G401 (cell line): Measurements from ENCODE around the gene CGB2. TPM values are rescaled to one million over a fixed set of nuclear protein-coding genes. Genes with fewer than 3 reads are reported as not detected.
A peak's percentile ranks its signal among the peaks of the same experiment; 100 is the strongest.
"Not testable (repeated sequence)": the region's sequence is repeated elsewhere in the genome, so short reads cannot be mapped to it uniquely, and the experiment has no call there.

Experiments
- DNase-seq: peaks from one replicate; pipeline ENCODE4 v3.0.0-alpha.2; 2015; ENCODE audit warnings: low spot score
- in situ Hi-C: cut with HindIII; loops from 2 replicates; pipeline ENCODE4 v1.10.0; 2016; ENCODE audit warnings: low sequenced_read_pairs, mixed read lengths
- total RNA-seq: library from RNA; depleted of rRNA; stranded (reverse); fragments of >200 nt; shearing (Covaris generic); gene quantifications from 2 replicates; pipeline ENCODE4 v1.2.3, GENCODE V29; 2014

The CGB2 gene
- total RNA-seq, 1 experiment from 2014 or later = not detected

DNA sequence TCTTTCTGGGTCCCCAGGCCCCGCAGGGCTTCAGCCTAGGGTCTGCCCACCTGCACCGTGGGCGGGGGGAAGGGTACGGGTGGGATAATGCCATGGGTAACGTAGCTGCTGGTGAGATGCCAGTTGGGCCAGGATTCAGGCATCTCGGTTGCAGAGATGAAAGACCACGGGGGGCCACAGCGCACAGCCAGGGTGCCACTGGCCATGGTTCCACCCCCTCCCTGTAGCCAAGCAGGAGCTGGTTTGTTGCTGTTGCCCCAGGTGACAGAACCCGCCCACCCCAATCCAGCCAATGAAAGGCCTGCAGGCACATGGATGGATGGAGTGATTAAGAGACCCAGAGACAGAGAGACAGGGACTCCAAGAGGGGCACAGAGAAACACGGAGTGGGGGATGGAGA lies 26.9 kb downstream of the CGB2 start:
- in situ Hi-C loops = no loop called here
- peak; percentile 11 for DNase-seq

DNA sequence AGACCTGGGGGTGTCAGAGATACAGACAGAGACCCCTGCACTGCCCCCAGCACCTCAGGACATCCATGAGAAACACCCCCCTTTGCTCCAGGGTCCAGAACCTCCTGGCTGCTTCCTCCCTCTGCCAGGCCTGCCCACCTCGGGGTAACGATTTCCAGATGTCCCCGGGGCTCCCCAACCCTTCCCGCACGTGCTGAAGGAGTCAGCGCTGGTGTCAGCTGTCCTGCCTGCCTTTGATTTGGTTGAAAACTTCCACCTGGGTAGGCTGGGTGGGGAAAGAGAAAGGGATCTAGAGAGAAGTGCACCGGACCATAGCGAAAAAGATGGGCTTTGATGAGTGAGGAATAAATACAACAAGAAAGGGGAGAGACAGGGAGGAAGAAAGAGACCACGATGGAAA lies 27.4 kb downstream of the CGB2 start:
- in situ Hi-C loops = no loop called here

DNA sequence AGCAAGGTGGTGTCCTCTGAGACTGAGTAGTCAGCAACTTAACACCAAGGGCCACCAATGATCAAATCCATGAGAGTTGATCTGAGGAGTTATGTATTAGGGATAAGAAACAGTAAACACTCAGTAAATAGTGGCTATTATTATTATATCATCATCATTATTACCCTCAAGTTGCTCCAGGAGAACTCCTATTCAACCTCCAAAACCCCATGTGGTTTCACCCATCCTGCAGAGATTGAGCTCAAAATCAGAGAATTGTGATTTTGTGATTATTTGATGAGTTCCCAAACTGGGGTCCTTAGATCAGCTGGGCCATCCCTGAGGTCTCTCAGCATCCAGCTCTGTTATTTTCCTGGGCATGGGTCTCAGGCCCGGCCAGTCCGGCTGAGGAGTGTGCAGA lies 29.3 kb downstream of the CGB2 start:
- DNase-seq = no peak
- in situ Hi-C loops = no loop called here

More for the DNA sequence above, 27.4 kb downstream of the CGB2 start:
- no peak for DNase-seq

DNA sequence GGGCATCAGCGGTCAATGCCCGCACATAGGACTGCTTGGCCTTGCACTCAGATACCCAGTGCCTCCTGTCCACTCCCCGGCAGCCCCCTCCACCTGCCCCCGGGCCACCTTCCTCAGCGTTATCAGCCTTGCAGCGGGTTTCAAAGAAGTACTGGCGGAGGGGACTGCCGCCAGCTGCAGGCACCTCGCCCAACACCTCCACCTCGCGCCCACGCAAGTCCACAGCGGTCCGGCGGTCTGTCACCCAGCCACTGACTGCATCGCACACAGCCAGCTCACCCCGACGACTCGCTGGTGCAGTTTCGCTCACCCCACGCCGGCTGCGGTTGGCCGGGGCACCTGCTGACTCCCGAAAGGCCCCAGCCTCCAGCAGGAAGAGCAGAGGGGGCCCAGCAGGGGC lies 29.8 kb downstream of the CGB2 start:
- in situ Hi-C loops = no loop called here
- DNase-seq = no peak

DNA sequence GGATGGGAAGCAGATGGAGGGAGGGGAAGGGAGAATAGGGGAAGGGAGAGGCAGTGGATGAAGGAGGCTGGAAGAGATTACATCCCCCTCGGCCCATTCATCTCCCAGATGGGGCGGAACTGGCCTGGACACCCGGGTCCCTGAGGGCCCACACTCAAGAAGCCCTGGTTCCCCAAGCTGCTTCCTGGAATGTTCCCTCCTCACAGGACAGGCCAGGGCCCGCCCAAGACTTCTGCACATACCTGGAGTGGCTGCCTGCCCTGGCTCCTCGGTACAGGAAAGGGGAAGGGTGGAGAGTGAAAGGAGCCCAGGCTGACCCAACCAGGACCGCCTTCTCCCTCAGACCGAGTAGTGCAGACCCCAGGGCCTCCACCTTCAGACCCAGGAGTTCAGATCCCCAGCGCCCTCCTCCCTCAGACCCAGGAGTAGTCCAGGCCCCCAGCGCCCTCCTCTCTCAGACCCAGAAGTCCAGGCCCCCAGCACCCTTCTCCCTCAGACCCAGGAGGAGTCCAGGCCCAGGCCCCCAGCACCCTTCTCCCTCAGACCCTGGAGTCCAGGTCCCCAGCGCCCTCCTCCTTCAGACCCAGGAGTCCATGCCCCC lies 32.4 kb downstream of the CGB2 start:
- DNase-seq = no peak
- in situ Hi-C loops = no loop called here

DNA sequence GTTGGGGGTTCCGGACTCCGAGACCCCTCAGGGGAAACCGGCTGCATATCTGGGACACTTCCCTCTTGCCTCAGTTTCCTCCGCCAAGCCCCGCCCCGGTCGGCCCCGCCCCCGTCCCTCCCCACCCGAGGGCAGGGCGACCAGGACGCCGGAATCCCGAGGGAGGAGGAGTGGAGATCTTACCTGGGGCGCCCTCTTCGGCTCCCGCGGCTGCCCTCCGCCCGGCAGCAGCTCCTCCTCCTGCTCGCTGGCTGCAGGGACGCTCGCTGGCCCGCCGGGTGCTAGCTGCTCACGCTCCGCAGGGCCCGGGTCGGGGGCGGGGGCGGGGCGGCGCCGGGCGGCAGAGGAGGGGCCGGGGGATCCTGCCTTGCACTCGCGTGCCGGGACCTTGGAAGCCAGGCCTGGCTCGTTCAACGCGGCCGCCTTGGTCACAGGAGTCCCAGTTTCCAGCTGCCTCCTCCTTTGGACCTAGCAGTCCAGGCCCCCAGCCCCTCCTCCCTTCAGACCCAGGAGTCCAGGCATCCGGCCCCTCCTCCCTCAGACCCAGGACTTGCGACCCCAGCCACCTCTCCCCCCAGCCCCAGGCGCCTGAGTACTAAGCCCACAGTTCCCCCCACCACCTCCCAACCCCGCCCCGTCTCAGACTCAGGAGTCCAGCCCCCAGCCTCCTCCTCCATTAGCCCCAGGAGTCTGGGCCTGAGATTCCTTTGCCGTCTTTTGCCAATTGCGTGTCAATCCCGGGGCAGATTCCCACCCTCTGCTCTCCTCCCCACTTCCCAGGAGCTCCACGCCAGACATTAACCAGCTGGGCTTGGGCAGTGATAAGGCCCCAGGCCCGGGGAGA lies 33.3 kb downstream of the CGB2 start, which contains the start of gene NTF4:
Gene NTF4 (minus strand): TSS at position 51 of the 844 bp plus-strand sequence. CDS start 2,821 bp downstream, outside the sequence.
- in situ Hi-C loops = no loop called here
- DNase-seq = peak; percentile 23

DNA sequence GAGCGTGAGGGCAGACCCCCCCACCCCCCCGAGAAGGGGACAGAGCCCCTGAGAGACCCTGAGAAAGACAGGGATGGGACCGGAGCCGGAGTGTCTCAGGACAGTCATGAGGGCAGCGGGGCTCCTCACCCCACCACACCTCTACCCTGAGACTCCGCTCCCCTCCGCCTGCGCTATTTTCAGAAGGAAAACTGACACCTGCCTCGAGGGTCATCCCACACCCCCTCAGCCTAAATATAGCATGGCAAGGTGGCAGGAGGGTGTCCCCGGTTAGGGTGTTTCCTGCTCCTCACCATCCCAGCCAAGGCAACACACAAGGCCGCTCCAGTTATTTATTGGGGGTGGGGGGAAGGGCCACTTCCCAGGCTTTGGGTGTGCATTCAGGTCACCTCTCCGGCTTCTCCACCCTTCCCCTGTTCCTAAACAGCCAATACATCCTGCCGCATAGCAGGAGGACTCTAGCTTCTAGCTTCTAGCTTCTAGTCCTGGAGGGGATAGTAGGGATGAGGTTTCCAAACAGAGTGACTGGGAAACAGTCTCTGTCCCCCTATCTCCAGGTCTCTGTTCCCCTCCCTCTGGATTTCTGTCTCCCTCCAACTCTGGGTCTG lies 34.3 kb downstream of the CGB2 start:
- DNase-seq = peak; percentile 22
- in situ Hi-C loops = no loop called here

DNA sequence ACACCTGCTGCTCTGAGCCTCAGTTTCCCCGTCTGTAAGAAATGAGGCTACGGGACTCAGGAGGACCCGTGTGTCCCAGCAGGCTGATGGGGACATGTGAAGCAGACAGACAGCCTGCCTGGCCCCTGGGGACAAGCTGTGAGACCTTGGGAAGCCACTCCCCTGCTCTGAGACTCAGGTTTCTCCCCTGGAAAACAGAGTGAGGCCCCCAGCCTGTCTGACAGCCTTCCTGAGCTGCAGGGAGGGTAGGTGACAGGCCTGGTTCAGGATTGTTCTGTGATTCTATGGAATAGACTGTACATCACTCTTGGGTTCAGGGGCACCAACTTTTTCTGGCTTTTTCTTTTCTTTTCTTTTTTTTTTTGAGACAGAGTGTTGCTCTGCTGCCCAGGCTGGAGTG lies 35.9 kb downstream of the CGB2 start:
- DNase-seq = no peak
- in situ Hi-C loops = no loop called here

DNA sequence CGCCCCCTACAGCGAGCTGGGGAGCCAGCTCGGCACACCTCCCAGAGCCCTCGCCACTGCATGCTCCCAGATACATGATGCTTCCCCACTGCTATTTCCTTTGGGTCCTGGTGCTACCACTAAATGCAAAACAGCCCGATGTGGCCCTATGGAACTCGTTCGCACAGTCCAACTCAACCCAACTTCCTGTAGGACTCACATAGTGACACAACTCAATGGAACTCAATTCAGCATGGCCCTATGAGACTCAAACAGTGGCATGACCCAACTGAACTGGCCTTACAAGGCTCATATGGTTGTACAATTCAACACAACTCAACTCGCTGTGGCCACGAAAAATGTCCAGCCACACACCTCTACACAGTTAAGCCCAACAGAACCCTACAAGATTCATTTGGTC lies 37.3 kb downstream of the CGB2 start:
- DNase-seq = no peak
- in situ Hi-C loops = no loop called here

DNA sequence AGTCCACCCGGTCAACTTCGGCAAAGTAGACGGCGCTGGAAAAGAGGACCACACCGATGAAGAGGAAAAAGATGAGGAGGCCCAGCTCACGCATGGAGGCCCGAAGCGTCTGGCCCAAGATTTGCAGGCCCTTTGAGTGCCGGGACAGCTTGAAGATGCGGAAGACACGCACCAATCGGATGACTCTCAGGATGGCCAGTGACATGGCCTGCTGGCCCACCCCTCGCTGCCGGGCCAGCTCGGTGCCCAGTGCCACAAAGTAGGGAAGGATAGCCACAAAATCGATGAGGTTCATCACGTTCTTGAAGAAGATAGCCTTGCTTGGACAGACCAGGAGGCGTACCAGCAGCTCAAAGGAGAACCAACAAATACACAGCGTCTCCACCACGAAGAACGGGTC lies 38.7 kb downstream of the CGB2 start:
- in situ Hi-C loops = no loop called here
- no peak for DNase-seq

DNA sequence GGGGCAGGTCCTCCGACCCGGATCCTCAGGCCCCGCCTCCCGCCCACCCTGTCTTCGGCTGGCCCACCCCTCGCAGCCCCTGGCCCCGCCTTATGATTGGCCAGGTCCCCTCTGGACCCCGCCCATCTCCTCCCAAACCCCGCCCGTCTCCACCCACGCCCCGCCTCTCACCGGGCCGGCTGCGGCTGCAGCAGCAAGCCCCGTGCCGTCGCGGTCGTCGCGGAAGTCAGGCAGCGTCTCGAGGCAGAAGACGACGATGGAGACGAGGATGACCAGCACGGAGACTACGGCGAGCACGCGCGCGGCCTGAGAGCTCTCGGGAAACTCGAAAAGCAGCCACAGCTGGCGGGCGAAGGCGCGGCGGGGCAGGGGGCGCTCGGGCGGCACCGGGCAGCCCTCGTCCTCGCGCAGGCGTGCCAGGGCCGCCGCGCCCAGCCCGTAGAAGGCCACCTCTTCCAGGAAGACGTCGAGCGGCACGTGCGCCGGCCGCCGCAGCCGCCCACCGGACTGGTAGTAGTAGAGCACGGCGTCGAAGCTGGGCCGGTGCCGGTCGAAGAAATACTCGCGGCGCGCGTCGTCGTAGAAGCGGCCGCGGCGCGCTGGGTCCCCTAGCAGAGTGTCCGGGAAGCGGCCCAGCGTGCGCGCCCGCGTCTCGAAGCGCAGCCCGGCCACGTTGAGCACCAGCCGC lies 40.3 kb downstream of the CGB2 start:
- in situ Hi-C loops = no loop called here
- no peak for DNase-seq

DNA sequence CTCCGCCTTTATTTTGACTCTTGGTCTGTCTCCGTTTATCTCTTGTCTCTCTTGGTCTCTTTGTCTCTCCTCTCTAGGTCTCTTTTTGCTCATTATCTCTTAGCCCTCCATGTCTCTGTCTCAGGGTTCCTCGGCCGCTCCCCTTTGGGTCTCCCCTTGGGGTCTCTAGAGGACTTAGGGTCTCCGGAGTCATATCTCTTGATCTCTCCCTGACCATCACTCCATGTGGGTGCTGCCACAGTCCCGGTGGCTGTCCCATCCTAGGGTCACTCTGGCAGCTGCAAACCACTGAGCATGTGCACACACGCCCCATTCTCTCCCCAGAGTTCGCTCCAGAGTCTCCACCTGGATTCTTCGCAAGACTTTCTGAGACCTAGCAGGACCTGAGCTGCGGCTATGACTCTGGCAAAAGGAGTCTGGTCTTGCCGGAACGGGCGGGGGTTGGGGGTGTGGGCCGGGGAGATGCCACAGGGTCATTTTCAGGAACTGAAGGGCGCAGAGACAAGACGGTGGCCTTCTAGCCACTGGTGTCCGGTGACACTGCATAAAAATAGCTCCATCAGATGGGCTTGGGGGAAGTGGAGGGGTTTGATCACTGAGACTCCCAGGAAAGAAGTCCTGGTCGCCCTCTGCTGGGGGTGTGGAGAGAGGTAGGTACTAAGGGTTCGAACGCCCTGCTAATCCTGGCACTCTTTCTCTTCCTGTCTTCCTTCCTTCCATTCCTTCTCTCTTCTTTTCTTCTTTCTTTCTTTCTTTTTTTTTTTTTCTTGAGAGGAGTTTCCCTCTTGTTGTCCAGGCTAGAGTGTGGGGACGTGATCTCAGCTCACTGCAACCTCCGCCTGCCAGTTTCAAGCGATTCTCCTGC lies 42.1 kb downstream of the CGB2 start:
- peak; percentile 21 for DNase-seq
- in situ Hi-C loops = no loop called here

DNA sequence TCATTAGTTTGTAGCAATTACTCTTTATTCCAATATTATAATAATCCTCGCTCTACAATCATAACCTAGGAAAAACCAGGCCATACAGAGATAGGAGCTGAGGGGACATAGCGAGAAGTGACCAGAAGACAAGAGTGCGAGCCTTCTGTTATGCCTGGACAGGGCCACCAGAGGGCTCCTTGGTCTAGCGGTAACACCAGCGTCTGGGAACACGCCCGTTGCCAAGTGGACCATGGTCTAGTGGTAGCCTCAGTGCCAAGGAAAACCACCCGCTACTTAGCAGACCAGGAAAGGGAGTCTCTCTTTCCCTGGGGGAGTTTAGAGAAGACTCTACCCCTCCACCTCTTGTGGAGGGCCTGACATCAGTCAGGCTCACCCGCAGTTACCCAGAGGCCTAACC lies 43.2 kb downstream of the CGB2 start:
- DNase-seq = peak; percentile 81
- in situ Hi-C loops = not testable (repeated sequence)

DNA sequence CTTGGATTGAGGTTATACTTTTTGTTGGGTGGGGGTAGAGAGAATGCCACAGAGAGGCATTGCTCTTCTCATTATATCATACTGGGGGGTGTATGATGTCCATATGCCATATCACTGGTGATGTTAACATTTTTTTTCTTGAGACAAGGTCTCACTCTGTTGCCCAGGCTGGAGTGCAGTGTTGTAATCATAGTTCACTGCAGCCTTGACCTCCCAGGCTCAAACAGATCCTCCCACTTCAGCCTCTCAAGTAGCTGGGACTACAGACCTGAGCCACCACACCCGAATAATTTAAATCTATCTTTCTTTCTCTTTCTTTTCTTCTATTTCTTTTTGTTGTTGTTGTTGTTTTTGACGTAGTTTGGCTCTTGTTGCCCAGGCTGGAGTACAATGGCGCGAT lies 48.7 kb downstream of the CGB2 start:
- in situ Hi-C loops = no loop called here

DNA sequence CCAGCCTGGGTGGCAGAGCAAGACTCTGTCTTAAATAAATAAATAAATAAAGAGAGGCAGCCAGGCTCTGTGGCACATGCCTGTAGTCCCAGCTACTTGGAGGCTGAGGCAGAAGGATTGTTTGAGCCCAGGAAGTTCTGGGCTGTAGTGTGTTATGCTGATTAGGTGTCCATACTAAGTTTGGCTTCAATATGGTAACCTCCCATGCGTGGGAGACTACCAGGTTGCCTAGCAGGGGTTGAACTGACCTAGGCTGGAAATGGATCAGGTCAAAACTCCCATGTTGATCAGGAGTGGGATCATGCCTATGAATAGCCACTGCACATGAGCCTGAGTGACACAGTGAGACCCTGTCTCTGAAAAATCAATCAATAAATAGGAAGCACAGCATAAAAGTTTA lies 49.6 kb downstream of the CGB2 start:
- in situ Hi-C loops = no loop called here
- DNase-seq = no peak

More for the DNA sequence above, 48.7 kb downstream of the CGB2 start:
- DNase-seq = no peak
